ENCODE measurements around the gene GDPD5.

Gene GDPD5

DNA sequence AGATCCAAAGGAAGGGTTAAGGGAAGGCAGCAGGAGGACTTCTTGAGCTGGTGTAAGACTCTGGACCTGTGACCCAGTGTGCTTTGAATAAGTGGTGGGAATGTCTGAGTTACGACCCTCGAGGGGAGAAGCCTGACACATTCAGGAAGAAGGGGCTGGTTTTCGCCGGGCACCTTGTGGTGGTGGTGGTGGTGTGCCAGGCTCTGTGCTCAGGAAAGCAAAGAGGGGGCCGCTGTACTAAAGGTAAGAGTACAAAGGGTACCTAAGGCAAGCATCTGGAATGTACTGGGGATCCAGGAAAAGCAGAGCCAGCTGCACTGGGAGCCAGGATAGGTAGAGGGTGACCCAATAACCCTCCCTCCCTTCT is 99.0 kb downstream of the GDPD5 start:
- TF ChIP-seq PPARA (CRISPR knock-in tag; IDR thresholded peaks at IDR 0.05; ENCODE audit: borderline replicate concordance), result no peak
- no peak for TF ChIP-seq TOX (CRISPR knock-in tag; IDR thresholded peaks at IDR 0.05; ENCODE audit: borderline replicate concordance)
- TF ChIP-seq, protein P1, sequence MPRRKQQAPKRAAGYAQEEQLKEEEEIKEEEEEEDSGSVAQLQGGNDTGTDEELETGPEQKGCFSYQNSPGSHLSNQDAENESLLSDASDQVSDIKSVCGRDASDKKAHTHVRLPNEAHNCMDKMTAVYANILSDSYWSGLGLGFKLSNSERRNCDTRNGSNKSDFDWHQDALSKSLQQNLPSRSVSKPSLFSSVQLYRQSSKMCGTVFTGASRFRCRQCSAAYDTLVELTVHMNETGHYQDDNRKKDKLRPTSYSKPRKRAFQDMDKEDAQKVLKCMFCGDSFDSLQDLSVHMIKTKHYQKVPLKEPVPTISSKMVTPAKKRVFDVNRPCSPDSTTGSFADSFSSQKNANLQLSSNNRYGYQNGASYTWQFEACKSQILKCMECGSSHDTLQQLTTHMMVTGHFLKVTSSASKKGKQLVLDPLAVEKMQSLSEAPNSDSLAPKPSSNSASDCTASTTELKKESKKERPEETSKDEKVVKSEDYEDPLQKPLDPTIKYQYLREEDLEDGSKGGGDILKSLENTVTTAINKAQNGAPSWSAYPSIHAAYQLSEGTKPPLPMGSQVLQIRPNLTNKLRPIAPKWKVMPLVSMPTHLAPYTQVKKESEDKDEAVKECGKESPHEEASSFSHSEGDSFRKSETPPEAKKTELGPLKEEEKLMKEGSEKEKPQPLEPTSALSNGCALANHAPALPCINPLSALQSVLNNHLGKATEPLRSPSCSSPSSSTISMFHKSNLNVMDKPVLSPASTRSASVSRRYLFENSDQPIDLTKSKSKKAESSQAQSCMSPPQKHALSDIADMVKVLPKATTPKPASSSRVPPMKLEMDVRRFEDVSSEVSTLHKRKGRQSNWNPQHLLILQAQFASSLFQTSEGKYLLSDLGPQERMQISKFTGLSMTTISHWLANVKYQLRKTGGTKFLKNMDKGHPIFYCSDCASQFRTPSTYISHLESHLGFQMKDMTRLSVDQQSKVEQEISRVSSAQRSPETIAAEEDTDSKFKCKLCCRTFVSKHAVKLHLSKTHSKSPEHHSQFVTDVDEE (CRISPR knock-in tag; IDR thresholded peaks at IDR 0.05), result no peak
- no peak for TF ChIP-seq ZNF70 (CRISPR knock-in tag; IDR thresholded peaks at IDR 0.05)
- TF ChIP-seq PATZ1 (CRISPR knock-in tag; IDR thresholded peaks at IDR 0.05; ENCODE audit: borderline replicate concordance), result no peak
- TF ChIP-seq CSDC2 (CRISPR knock-in tag; IDR thresholded peaks at IDR 0.05), result no peak
- TF ChIP-seq CSRNP3 (CRISPR knock-in tag; IDR thresholded peaks at IDR 0.05), result no peak
- no peak for TF ChIP-seq ZFP30 (CRISPR knock-in tag; IDR thresholded peaks at IDR 0.05)
- no peak for TF ChIP-seq RARB (CRISPR knock-in tag; IDR thresholded peaks at IDR 0.05)
- TF ChIP-seq, protein P2, sequence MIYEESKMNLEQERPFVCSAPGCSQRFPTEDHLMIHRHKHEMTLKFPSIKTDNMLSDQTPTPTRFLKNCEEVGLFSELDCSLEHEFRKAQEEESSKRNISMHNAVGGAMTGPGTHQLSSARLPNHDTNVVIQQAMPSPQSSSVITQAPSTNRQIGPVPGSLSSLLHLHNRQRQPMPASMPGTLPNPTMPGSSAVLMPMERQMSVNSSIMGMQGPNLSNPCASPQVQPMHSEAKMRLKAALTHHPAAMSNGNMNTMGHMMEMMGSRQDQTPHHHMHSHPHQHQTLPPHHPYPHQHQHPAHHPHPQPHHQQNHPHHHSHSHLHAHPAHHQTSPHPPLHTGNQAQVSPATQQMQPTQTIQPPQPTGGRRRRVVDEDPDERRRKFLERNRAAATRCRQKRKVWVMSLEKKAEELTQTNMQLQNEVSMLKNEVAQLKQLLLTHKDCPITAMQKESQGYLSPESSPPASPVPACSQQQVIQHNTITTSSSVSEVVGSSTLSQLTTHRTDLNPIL (CRISPR knock-in tag; IDR thresholded peaks at IDR 0.05; ENCODE audit: low read depth), result no peak
- no peak for TF ChIP-seq ISL1 (CRISPR knock-in tag; IDR thresholded peaks at IDR 0.05)
- ATAC-seq, result no peak

GRCh38 chr11:75425422-75425821 is 100.3 kb downstream of the GDPD5 start:
- no peak for ATAC-seq
- no peak for TF ChIP-seq ZFP30 (CRISPR knock-in tag; IDR thresholded peaks at IDR 0.05)
- no peak for TF ChIP-seq BACH2 (CRISPR knock-in tag; IDR thresholded peaks at IDR 0.05; ENCODE audit: borderline replicate concordance)

GRCh38 chr11:75424396-75424795 is 101.3 kb downstream of the GDPD5 start:
- TF ChIP-seq ESRRG (CRISPR knock-in tag; IDR thresholded peaks at IDR 0.05), result no peak
- ATAC-seq, result no peak

DNA sequence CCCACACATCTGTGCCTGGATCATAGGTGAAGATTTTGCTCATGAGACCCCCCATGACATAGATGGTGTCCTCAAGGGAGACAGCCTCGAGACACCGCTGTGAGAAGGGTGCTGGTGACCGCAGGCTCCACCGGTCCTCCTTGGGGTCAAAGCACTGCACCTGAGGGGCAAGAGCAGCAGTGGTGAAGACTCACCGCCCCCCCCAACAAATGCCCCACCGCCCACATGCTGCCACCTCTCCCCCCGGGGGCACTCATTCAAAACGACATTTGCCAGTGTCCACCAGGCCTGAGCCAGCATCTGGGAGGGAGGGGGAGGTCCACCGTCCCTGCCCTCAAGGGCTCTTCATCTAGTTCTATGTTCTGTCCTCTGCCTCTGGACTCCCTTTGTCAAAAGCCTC is 102.0 kb downstream of the GDPD5 start:
- no peak for ATAC-seq
- TF ChIP-seq CSRNP3 (CRISPR knock-in tag; IDR thresholded peaks at IDR 0.05), result no peak

- TF ChIP-seq TCF4 (CRISPR knock-in tag; IDR thresholded peaks at IDR 0.05; ENCODE audit: borderline replicate concordance) (no peak), OSR1 (CRISPR knock-in tag; IDR thresholded peaks at IDR 0.05) (no peak), BACH2 (CRISPR knock-in tag; IDR thresholded peaks at IDR 0.05; ENCODE audit: borderline replicate concordance) (no peak), PPARA (CRISPR knock-in tag; IDR thresholded peaks at IDR 0.05; ENCODE audit: borderline replicate concordance) (no peak), ZC3H10 (CRISPR knock-in tag; IDR thresholded peaks at IDR 0.05) (no peak)
- ATAC-seq, result no peak
These were observed 103.2 kb downstream of the GDPD5 start for GRCh38 chr11:75422248-75423231.
